Type B pancreatic cell (in vitro differentiated cells): Measurements from ENCODE around the gene TRPM1. TPM values are rescaled to one million over a fixed set of nuclear protein-coding genes. Genes with fewer than 3 reads are reported as not detected.

Experiments
- DNase-seq: peaks from one replicate; pipeline ENCODE4 v3.0.0; 2021; ENCODE audit warnings: mixed read lengths; ENCODE audit not compliant: unreplicated experiment; ENCODE audit errors: extremely low spot score
- H3K27ac Mint-ChIP-seq: 2 replicates; pipeline ENCODE4 v1.8.0; 2021; ENCODE audit warnings: mild to moderate bottlenecking, mixed read lengths
- H3K27me3 Mint-ChIP-seq: 2 replicates; pipeline ENCODE4 v1.8.0; 2021; ENCODE audit warnings: mixed read lengths
- H3K36me3 Mint-ChIP-seq: 2 replicates; pipeline ENCODE4 v1.8.0; 2021; ENCODE audit warnings: mixed read lengths
- H3K4me1 Mint-ChIP-seq: one replicate; pipeline ENCODE4 v1.8.0; 2021; ENCODE audit warnings: mixed read lengths; ENCODE audit not compliant: unreplicated experiment
- H3K4me3 Mint-ChIP-seq: 2 replicates; pipeline ENCODE4 v1.8.0; 2021; ENCODE audit warnings: mild to moderate bottlenecking, mixed read lengths
- H3K9me3 Mint-ChIP-seq: 2 replicates; pipeline ENCODE4 v1.8.0; 2021; ENCODE audit warnings: mixed read lengths
- CTCF ChIP-seq: fragments of 200-600 bp; sonication (generic); conservative IDR thresholded peaks from 2 replicates; pipeline ENCODE4 v1.5.0; 2021; ENCODE audit warnings: antibody characterized with exemption, mild to moderate bottlenecking
- total RNA-seq: library from RNA; stranded (reverse); gene quantifications from 2 replicates; pipeline ENCODE4 v1.2.1, GENCODE V29; 2021; ENCODE audit warnings: low replicate concordance

Gene TRPM1
- total RNA-seq, 1 donor from 2014 or later = 9.5 TPM

DNA sequence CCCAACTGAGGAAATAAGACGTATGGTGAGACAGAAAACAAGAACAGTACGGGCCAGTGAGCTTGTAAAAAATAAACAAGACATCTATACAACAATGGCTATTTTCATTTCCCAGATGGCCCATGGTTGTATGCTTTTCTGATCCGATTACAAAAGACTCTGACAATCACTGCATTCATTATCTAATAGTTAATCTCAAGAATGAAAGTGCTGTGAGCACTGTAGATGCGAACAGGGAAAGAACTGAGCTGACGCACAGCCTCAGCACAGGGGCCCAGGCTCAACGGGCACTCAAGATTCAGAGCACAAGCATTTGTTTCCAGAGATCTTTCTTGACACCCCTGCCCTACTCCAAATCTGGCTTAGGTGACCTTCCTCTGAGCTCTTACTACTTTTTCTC is 117.0 kb downstream of the TRPM1 start:
- peaks cover 18% of the 10 kb centered on the region for H3K36me3 Mint-ChIP-seq
- no peak for TF ChIP-seq CTCF
- H3K4me3 Mint-ChIP-seq = no peak overlapping the region
- H3K9me3 Mint-ChIP-seq = no peaks in the 10 kb centered on the region
- no peaks in the 10 kb centered on the region for H3K27me3 Mint-ChIP-seq
- DNase-seq = no peak
- peaks cover 22% of the 10 kb centered on the region for H3K4me1 Mint-ChIP-seq
- H3K27ac Mint-ChIP-seq = no peak overlapping the region

DNA sequence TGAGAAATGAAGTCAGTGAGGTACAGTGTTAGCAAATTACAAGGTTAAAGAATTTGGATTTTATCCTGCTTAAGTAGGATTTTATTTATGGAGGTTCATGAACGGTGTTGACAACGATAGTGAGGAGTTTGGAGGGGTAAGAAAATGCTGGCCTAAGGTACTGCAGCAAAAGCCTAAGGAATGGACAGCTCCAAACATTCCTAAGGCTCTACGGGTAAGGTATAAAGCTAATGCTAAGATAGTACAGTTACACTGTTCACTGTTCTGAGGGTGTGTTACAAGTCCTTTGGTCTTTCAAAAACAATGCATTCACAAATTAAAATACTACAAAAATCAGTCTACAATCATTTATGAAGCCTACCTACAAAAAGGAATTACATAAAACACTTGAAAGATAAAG is 117.4 kb downstream of the TRPM1 start:
- DNase-seq = no peak
- no peaks in the 10 kb centered on the region for H3K9me3 Mint-ChIP-seq
- no peak overlapping the region for H3K4me3 Mint-ChIP-seq
- H3K4me1 Mint-ChIP-seq = peaks cover 22% of the 10 kb centered on the region
- no peak overlapping the region for H3K27ac Mint-ChIP-seq
- no peaks in the 10 kb centered on the region for H3K27me3 Mint-ChIP-seq
- peaks cover 18% of the 10 kb centered on the region for H3K36me3 Mint-ChIP-seq
- no peak for TF ChIP-seq CTCF

DNA sequence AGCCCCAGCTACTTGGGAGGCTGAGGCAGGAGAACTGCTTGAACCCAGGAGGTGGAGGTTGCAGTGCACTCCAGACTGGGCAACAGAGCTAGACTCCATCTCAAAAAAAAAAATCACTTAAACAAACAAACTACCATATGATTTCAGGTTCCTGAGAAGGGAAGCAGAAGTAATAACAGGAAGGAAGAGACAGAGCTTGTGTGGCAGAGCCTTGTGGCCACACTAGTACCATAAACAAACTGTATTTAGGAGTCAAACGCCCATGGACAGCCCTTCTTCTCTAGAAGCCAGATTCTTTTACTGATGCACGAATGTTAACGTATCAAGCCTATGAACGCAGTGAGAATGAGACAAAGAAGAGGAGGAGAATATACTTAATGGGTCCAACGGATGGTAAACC is 122.1 kb downstream of the TRPM1 start:
- Mint-ChIP-seq H3K9me3 (no peaks in the 10 kb centered on the region), H3K27ac (no peak overlapping the region), H3K36me3 (peaks cover 8% of the 10 kb centered on the region), H3K27me3 (no peaks in the 10 kb centered on the region), H3K4me3 (no peak overlapping the region), H3K4me1 (peaks cover 1% of the 10 kb centered on the region)
- no peak for TF ChIP-seq CTCF
- no peak for DNase-seq

- no peak for TF ChIP-seq CTCF
- H3K4me1 Mint-ChIP-seq = no peaks in the 10 kb centered on the region
- no peaks in the 10 kb centered on the region for H3K9me3 Mint-ChIP-seq
- H3K4me3 Mint-ChIP-seq = no peak overlapping the region
- DNase-seq = no peak
- no peak overlapping the region for H3K27ac Mint-ChIP-seq
- peaks cover 11% of the 10 kb centered on the region for H3K36me3 Mint-ChIP-seq
- H3K27me3 Mint-ChIP-seq = no peaks in the 10 kb centered on the region
Measured at GRCh38 chr15:30978328-30978727, 123.2 kb downstream of the TRPM1 start.

DNA sequence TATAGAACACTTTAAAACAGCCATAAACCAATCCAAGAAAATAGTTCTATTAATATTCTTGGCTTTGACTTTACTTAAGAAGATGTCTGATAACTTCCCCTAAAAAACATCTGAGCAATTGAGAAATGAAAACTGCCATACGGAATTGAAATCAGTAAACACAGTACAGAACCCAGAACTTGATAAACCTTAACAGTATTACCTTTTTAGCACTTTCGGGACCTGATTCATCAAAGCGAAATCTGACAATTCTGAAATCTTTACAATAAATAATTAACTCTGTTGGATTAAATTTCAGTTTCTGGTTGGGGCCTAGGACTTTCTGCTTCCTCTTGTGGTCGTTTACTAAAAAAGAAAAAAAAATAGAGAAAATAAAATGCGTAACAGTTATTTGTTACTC is 127.4 kb downstream of the TRPM1 start:
- no peaks in the 10 kb centered on the region for H3K4me1 Mint-ChIP-seq
- DNase-seq = no peak
- TF ChIP-seq CTCF = no peak
- no peaks in the 10 kb centered on the region for H3K9me3 Mint-ChIP-seq
- H3K27ac Mint-ChIP-seq = no peak overlapping the region
- H3K36me3 Mint-ChIP-seq = peaks cover 18% of the 10 kb centered on the region
- no peaks in the 10 kb centered on the region for H3K27me3 Mint-ChIP-seq
- no peak overlapping the region for H3K4me3 Mint-ChIP-seq

GRCh38 chr15:30973379-30973778 is 128.1 kb downstream of the TRPM1 start:
- Mint-ChIP-seq H3K4me1 (no peaks in the 10 kb centered on the region), H3K27me3 (no peaks in the 10 kb centered on the region), H3K36me3 (peaks cover 18% of the 10 kb centered on the region), H3K9me3 (no peaks in the 10 kb centered on the region), H3K27ac (no peak overlapping the region), H3K4me3 (no peak overlapping the region)
- TF ChIP-seq CTCF = no peak
- no peak for DNase-seq
